ENCODE data around the gene KPNA2. TPM values are rescaled to one million over a fixed set of nuclear protein-coding genes. Genes with fewer than 3 reads are reported as not detected.

KPNA2 gene
- total and polyA plus RNA-seq, 10 donors, result 12.4 to 49.2 (median 32.3) TPM

- H3K27ac ChIP-seq, result no peak overlapping the region
- H3K9me3 ChIP-seq, result no peaks in the 10 kb centered on the region
- 87 to 95% (median 93%) methylated on average over 3 of the region's 3 CpGs for WGBS, 5 donors
- H3K4me1 ChIP-seq, result no peaks in the 10 kb centered on the region
- DNase-seq, result no peak
- H3K27me3 ChIP-seq (replicated peaks in 1 of 7), result no peaks in the 10 kb centered on the region
- no peak for TF ChIP-seq POLR2A (IDR thresholded peaks at IDR 0.05)
- no peak for TF ChIP-seq CTCF (IDR thresholded peaks at IDR 0.05 in 8 of 11, conservative IDR thresholded peaks at IDR 0.05 in 3 of 11)
- TF ChIP-seq POLR2AphosphoS5 (IDR thresholded peaks at IDR 0.05), result no peak
- intact Hi-C loops (cut with DNase I; ENCODE audit: low total_unique reads), result no loop called here
- H3K4me3 ChIP-seq, result no peak overlapping the region
- no peaks in the 10 kb centered on the region for H3K36me3 ChIP-seq
These were observed 31.3 kb upstream of the KPNA2 start for GRCh38 chr17:68004201-68004600.

GRCh38 chr17:68006797-68007196 is 28.7 kb upstream of the KPNA2 start:
- Histone ChIP-seq H3K4me1 (peaks cover 0 to 6% (median 5%) of the 10 kb centered on the region in 6 donors), H3K27me3 (replicated peaks in 1 of 7) (no peaks in the 10 kb centered on the region), H3K4me3 (no peak overlapping the region), H3K36me3 (no peaks in the 10 kb centered on the region), H3K27ac (no peak overlapping the region), H3K9me3 (no peaks in the 10 kb centered on the region)
- WGBS, 5 donors, result 85 to 97% (median 88%) methylated on average over 6 of the region's 6 CpGs
- peak; percentile 22 for DNase-seq
- intact Hi-C loops (cut with DNase I; ENCODE audit: low total_unique reads), result no loop called here
- TF ChIP-seq POLR2AphosphoS5 (IDR thresholded peaks at IDR 0.05) (no peak), POLR2A (IDR thresholded peaks at IDR 0.05) (no peak), CTCF (IDR thresholded peaks at IDR 0.05 in 8 of 11, conservative IDR thresholded peaks at IDR 0.05 in 3 of 11) (no peak)

GRCh38 chr17:68011199-68011665 is 24.3 kb upstream of the KPNA2 start:
- Histone ChIP-seq H3K27me3 (replicated peaks in 1 of 7) (no peaks in the 10 kb centered on the region), H3K4me1 (peaks cover 0 to 6% (median 5%) of the 10 kb centered on the region in 6 donors), H3K4me3 (peak overlapping the region in 2 of 8 donors; percentile 18 to 56), H3K36me3 (no peaks in the 10 kb centered on the region), H3K27ac (no peak overlapping the region), H3K9me3 (no peaks in the 10 kb centered on the region)
- 39 to 44% (median 42%) methylated on average over 20 of the region's 20 CpGs for WGBS, 5 donors
- peak; percentile 87 for DNase-seq
- intact Hi-C loops (cut with DNase I; ENCODE audit: low total_unique reads), result no loop called here
- TF ChIP-seq CTCF (IDR thresholded peaks at IDR 0.05 in 8 of 11, conservative IDR thresholded peaks at IDR 0.05 in 3 of 11) (peak; percentile 48 to 79 (median 71)), POLR2A (IDR thresholded peaks at IDR 0.05) (no peak)

GRCh38 chr17:68013385-68013784 is 22.1 kb upstream of the KPNA2 start:
- Histone ChIP-seq H3K36me3 (no peaks in the 10 kb centered on the region), H3K4me3 (no peak overlapping the region), H3K4me1 (peaks cover 0 to 8% (median 5%) of the 10 kb centered on the region in 6 donors), H3K27ac (no peak overlapping the region), H3K9me3 (no peaks in the 10 kb centered on the region), H3K27me3 (replicated peaks in 1 of 7) (no peaks in the 10 kb centered on the region)
- intact Hi-C loops (cut with DNase I; ENCODE audit: low total_unique reads), result no loop called here
- TF ChIP-seq POLR2AphosphoS5 (IDR thresholded peaks at IDR 0.05), result no peak
- TF ChIP-seq POLR2A (IDR thresholded peaks at IDR 0.05), result no peak
- no peak for TF ChIP-seq CTCF (IDR thresholded peaks at IDR 0.05 in 8 of 11, conservative IDR thresholded peaks at IDR 0.05 in 3 of 11)
- DNase-seq, result no peak
